NCI-H82 treated with DMSO at 0.1 percent for 48 hours (cell line): ENCODE data around the gene AFAP1L1.

Experiments used
- DNase-seq: peaks from one replicate; lab custom pipeline; 2025; ENCODE audit not compliant: unreplicated experiment; lab: John Stamatoyannopoulos, UW

AFAP1L1 gene

GRCh38 chr5:149313151-149313841 is 41.6 kb downstream of the AFAP1L1 start:
- DNase-seq: no peak

- DNase-seq: peak; percentile 66
Observed at GRCh38 chr5:149314571-149315111, 43.0 kb downstream of the AFAP1L1 start.

- DNase-seq: no peak
Observed at GRCh38 chr5:149315753-149316152, 44.1 kb downstream of the AFAP1L1 start.

- peak; percentile 29 for DNase-seq
Observed at GRCh38 chr5:149317281-149318048, 45.8 kb downstream of the AFAP1L1 start.

- DNase-seq: no peak
Observed at GRCh38 chr5:149319174-149319573, 47.5 kb downstream of the AFAP1L1 start.

GRCh38 chr5:149320791-149321330 is 49.2 kb downstream of the AFAP1L1 start:
- peak; percentile 81 for DNase-seq

- no peak for DNase-seq
Observed at GRCh38 chr5:149322518-149322917, 50.9 kb downstream of the AFAP1L1 start.

- no peak for DNase-seq
Observed at GRCh38 chr5:149323210-149323609, 51.6 kb downstream of the AFAP1L1 start.

- no peak for DNase-seq
Observed at GRCh38 chr5:149323621-149324205, 52.1 kb downstream of the AFAP1L1 start.

- no peak for DNase-seq
Observed at GRCh38 chr5:149324641-149325040, 53.0 kb downstream of the AFAP1L1 start.

GRCh38 chr5:149325166-149325735 is 53.6 kb downstream of the AFAP1L1 start:
- no peak for DNase-seq

GRCh38 chr5:149325894-149326293 is 54.2 kb downstream of the AFAP1L1 start:
- DNase-seq: no peak

GRCh38 chr5:149326611-149327010 is 55.0 kb downstream of the AFAP1L1 start:
- DNase-seq: peak; percentile 95

- no peak for DNase-seq
Observed at GRCh38 chr5:149328177-149328576, 56.5 kb downstream of the AFAP1L1 start.

GRCh38 chr5:149333711-149334443 is 62.2 kb downstream of the AFAP1L1 start:
- no peak for DNase-seq

GRCh38 chr5:149337736-149338135 is 66.1 kb downstream of the AFAP1L1 start:
- DNase-seq: peak; percentile 17

- DNase-seq: no peak
Observed at GRCh38 chr5:149338364-149338763, 66.7 kb downstream of the AFAP1L1 start.

GRCh38 chr5:149340920-149341319 is 69.3 kb downstream of the AFAP1L1 start:
- no peak for DNase-seq

- no peak for DNase-seq
Observed at GRCh38 chr5:149341876-149342275, 70.2 kb downstream of the AFAP1L1 start.

GRCh38 chr5:149344151-149344550 is 72.5 kb downstream of the AFAP1L1 start:
- DNase-seq: no peak
